Activated CD4-positive, alpha-beta T cell treated with anti-CD3 and anti-CD28 coated beads, Interleukin-2, amount 50 U/mL, for 1 hour (primary cell): ENCODE measurements around the gene RNF114.
A peak's percentile ranks its signal among the peaks of the same experiment; 100 is the strongest.

Experiments used
- DNase-seq: peaks from one replicate; pipeline ENCODE4 v3.0.0-alpha.2; 2020

RNF114 gene

DNA sequence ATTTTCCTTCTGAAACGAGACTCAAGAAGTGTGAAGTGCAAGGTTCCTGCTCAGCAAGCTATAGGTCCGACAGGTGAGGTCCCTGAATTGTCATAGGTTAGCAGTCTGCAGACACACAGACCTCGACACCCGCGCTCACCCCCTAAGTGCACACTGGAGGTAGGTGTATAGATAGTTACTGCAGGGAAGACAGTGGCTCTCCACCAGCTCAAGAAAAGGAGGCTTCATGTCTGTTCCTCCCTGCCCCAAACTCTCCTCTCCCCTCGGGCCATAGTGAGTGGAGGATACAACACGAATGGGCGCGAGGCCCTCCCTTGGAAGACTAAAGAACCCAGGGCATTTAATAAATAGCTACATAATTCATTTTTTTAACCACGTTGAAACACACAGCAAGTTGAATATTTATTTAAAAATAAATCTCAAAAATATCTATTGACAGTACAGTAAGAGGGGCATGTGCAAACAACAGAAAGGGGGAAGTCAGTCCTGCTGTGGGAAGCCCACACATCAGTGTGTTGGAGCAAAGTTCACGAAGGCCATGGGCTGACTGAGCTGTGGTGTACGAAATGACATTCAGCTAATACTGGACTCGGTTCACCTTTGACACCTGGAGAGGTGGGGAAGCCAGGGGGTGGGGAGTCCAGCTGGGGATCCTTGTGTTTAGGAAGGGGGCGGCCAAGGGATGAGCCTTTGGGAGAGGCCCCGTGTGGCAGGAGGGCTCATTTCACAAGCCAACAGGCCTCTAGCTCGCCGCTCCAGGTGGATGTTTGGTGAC lies 31.6 kb upstream of the RNF114 start:
- no peak for DNase-seq

- no peak for DNase-seq
Observed at GRCh38 chr20:49905415-49906091, 30.6 kb upstream of the RNF114 start.

- no peak for DNase-seq
Observed at GRCh38 chr20:49906101-49906604, 30.0 kb upstream of the RNF114 start.

DNA sequence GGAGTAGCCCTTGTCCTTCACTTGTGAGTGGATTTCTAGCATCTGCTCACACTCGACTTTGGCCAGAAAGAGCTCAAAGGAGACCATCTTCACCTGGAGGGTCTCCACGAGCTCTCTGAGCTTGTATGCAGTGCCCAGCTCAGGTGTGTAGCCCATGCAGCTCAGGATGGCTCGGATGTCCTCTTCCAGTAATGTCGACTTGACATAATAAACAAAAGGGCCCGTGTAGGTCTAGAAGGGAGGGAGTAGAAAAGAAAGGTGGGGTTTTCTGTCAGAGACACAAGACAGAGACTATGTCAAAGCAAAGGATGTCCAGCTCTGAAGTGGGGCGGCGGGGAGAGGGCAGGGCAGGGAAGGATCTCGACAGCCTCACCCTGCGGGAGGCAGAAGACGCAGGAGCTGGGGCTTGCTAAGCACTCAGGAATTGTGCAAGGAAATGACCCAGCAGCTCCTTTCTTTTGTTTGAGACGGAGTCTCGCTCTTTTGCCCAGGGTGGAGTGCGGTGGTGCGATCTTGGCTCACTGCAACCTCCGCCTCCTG lies 29.5 kb upstream of the RNF114 start:
- no peak for DNase-seq

DNA sequence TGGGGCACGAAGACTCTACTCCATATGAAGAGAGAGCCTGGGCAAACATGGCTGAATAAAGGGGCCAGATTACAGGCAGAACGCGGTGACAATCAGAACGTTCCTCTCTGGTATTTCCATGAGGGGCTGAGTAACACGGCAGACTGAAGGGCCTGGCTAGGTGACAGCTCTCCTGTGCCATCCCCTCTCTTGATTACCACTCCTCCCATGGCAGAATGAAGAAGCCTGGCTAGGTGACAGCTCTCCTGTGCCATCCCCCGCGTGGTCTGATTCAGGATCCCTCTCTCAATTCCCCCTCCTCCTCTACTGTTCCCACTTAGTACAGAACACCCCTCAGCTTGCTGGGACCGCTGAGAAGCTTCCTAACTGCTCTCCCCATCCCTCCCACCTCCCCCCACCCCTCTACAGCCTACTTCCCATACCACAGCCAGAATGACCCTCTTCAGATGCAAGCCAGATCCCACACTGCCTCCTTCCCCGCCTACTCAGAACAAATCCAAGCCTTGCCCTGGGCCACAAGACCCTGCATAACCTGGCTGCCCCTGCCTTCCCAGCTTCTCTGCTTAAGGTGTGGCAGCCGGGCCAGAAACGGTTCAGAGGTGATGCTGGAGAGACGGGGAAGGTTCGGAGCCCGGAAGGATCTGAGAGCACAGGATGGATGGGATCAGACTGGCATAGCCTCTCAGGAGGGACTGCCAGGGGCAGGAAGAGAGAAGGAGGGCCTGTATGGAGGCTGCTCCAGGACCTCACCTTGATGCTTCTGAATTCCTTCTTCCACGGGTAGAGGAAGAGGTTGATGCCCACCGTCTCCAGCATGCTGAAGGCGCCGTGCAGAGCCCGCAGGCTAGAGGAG lies 28.6 kb upstream of the RNF114 start:
- no peak for DNase-seq

- no peak for DNase-seq
Observed at GRCh38 chr20:49908258-49908565, 28.0 kb upstream of the RNF114 start.

DNA sequence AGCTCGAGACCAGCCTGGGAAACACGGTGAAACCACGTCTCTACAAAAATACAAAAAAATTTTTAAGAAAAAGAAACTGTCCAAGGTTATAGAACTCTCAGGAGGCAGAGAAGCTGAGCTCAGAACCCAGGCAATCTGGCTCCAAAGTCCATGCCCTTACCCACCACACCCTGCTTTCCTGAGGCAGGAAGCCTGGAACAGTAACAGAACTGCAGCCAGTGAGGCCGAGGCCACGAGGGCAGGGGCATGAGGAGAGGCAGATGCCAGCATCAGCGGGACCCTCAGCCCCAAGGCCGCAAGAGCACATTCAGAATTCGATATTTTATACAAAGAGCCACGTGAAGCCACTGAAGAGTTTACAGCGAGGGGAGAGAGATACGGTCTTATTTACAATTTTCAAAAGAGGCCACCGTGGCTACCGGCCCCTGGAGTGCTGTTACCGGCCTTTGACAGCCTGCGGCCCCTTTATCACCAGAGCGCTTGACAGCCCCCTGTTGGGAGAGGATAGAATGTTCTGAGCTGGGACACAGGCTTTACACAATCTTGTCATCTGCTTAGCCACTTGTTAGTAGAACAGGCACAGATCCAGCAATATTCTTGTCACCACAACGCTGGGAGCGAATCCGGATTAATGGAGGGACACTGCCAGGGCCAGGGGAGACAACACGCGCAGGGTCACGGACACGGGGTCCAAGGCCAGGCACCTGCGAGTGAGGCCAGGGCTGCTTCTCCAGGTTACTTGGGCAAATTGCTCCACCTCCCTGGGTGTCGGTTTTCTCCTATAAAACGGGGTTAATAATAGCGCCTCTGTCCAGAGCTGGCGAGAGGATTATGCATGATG lies 26.5 kb upstream of the RNF114 start:
- DNase-seq: no peak

DNA sequence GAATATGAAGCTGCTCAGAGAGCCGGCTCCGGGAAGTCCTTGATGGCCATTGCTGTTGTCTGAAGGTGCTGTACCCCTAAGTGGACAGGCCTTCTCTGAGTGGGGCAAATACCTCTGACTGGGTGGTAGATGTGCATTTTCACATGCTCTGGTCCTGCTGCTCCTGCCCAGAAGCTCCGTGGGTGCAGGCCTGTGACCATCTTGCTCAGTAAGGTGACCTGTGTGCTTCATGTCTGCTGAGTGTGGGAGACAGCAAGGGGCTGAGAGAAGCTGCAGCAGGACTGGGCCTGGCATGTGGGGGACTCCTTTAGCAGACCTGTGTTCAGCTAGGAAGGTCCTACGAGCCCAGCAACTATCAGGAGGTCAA lies 25.9 kb upstream of the RNF114 start:
- DNase-seq: no peak

DNA sequence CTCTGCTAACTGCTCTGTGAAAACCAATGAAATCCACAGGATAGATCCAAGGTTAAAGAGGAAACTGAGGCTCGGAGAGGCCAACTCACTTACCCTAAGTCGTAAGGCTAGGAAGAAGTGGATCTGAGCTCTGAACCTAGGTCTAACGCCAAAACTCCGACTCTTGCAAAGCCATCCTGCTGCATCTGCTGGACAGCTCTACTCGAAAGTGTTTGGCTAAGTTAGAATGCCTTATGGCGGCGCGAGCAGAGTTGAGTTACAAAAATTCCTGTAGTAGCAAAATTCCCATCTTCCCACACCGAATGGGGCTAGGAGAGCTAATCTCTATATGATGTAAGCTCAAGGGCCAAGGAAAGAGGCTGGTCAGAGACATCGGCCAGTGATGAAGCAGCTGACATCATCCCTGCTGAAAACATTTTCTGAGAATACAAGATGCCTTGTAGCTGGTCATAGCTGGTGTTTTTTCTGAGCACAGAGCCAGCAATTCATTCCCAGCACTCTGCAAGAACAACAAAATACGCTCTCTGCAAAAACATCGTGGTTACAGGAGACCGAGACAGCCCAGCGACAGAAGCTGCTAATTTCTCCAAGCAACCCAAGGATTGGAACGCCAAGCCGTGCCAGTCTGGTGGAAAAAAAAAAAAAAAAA lies 22.7 kb upstream of the RNF114 start:
- no peak for DNase-seq

- no peak for DNase-seq
Observed at GRCh38 chr20:49914310-49915117, 21.7 kb upstream of the RNF114 start.

DNA sequence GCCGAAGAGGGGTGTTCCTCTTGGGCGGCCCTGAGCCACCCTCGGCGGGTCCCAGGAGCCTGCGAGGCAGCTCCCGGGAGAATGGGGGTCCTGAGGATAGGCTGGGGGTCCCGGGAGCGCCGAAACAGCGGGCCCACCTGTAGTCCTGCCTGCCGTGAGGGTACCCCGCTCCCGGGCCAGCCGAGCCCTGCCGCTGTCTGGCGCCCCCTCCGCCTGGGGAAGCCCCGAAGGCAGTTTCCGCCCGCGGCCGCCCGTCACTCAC lies 21.1 kb upstream of the RNF114 start:
- no peak for DNase-seq

- DNase-seq: peak; percentile 91
Observed at GRCh38 chr20:49915380-49916145, 20.6 kb upstream of the RNF114 start, which contains the start of gene SPATA2. Gene SPATA2, minus strand, starts transcription at chr20:49915529. Its CDS starts 7,039 bp downstream, at chr20:49908490.

- no peak for DNase-seq
Observed at GRCh38 chr20:49916146-49917002, 19.8 kb upstream of the RNF114 start.

GRCh38 chr20:49918446-49918845 lies 17.8 kb upstream of the RNF114 start:
- DNase-seq: no peak

DNA sequence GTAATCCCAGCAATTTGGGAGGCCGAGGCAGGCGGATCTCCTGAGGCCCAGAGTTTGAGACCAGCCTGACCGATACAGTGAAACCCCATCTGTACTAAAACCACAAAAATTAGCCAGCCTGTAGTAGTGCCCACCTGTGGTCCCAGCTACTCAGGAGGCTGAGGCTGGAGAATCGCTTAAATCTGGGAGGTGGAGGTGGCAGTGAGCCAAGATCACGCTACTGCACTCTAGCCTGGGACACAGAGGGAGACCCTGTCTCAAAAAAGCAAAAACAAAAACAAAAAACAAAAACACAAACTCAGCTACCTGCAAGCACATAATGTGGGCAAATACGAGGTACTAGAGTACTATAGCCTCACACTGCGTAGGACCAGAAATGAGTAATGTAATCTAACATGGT lies 17.2 kb upstream of the RNF114 start:
- DNase-seq: no peak

DNA sequence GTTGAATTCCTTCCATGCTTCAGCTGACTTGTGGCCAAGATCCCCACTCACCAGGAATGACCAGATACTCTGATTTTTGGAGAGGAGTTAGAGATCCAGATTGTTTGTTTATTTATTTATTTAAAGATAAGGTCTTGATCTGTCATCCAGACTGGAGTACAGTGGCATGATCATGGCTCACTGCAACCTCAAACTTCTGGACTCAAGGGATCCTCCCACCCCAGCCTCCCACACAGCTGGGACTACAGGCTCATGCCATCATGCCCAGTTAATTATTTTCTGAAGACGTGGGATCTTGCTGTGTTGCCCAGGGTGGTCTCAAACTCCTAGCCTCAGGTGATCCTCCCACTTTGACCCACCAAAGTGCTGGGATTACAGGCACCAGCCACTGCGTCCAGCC lies 16.7 kb upstream of the RNF114 start:
- no peak for DNase-seq

GRCh38 chr20:49924247-49924646 lies 11.9 kb upstream of the RNF114 start:
- DNase-seq: no peak

DNA sequence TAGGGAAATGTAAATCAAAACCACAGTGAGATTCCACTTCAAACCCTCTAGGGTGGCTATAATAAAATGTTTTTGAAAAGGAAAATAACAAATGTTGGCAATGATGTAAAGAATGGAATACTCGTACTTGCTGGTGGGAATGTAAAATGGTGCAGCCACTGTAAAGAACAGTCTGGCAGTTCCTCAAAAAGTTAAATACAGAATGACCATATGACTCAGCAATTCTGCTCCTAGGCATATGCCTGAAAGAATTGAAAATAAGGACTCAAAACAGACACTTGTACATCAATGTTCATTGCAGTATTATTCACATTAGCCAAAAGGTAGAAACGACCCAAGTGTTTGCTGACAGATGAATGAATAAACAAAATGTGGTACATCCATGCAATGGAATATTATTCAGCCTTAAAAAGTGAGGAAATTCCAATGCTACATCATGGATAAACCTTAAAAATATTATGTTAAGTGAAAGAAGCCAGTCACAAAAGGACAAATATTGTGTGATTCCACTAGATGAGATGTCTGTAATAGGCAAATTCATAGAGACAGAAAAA lies 10.2 kb upstream of the RNF114 start:
- no peak for DNase-seq
